DOHH2 (cell line): ENCODE measurements around the gene TRMT44.

Experiments
- H3F3A ChIP-seq: fragments of 200-600 bp; sonication (generic), shearing (Covaris generic); 2 replicates; pipeline ENCODE4 v1.6.0; 2016; ENCODE audit warnings: antibody characterized with exemption, mild to moderate bottlenecking; ENCODE audit not compliant: control insufficient read depth, insufficient read depth
- H3K27ac ChIP-seq: fragments of 200-600 bp; sonication (generic); 2 replicates; pipeline ENCODE4 v1.5.1; 2014; ENCODE audit warnings: low read depth, mild to moderate bottlenecking, low read length, moderate library complexity
- H3K27me3 ChIP-seq: fragments of 200-600 bp; sonication (generic); 2 replicates; pipeline ENCODE4 v1.6.1; 2014; ENCODE audit warnings: mild to moderate bottlenecking, low read length, mixed read lengths; ENCODE audit not compliant: control insufficient read depth
- H3K36me3 ChIP-seq: fragments of 200-600 bp; sonication (generic); 2 replicates; pipeline ENCODE4 v1.6.1; 2014; ENCODE audit warnings: mild to moderate bottlenecking, low read length, moderate library complexity, mixed read lengths; ENCODE audit not compliant: control insufficient read depth
- H3K4me1 ChIP-seq: fragments of 200-600 bp; sonication (generic); 2 replicates; pipeline ENCODE4 v1.6.1; 2014; ENCODE audit warnings: mild to moderate bottlenecking, low read length, mixed read lengths; ENCODE audit not compliant: control insufficient read depth
- H3K4me2 ChIP-seq: fragments of 200-600 bp; sonication (generic); 2 replicates; pipeline ENCODE4 v1.6.0; 2014; ENCODE audit warnings: mild to moderate bottlenecking, low read length, moderate library complexity
- H3K4me3 ChIP-seq: fragments of 200-600 bp; sonication (generic); 2 replicates; pipeline ENCODE4 v1.5.1; 2014; ENCODE audit warnings: mild to moderate bottlenecking, low read length, mixed read lengths
- H3K79me2 ChIP-seq: fragments of 200-600 bp; sonication (generic); 2 replicates; pipeline ENCODE4 v1.6.1; 2014; ENCODE audit warnings: mild to moderate bottlenecking, low read length, mixed read lengths; ENCODE audit not compliant: control insufficient read depth
- H3K9me2 ChIP-seq: fragments of 200-600 bp; sonication (generic); replicated peaks from 2 replicates; pipeline ENCODE4 v1.6.1; 2014; ENCODE audit warnings: mild to moderate bottlenecking, low read length, mixed read lengths; ENCODE audit not compliant: control insufficient read depth
- H3K9me3 ChIP-seq: fragments of 200-600 bp; sonication (generic); 2 replicates; pipeline ENCODE4 v1.6.1; 2014; ENCODE audit warnings: antibody characterized with exemption, low read length, mixed read lengths; ENCODE audit not compliant: control insufficient read depth, insufficient read depth
- H4K20me1 ChIP-seq: fragments of 200-600 bp; sonication (generic); 2 replicates; pipeline ENCODE4 v1.6.0; 2014; ENCODE audit warnings: low read depth, mild to moderate bottlenecking, antibody characterized with exemption, low read length, moderate library complexity; ENCODE audit not compliant: control insufficient read depth, insufficient read depth
- CTCF ChIP-seq: fragments of 200-600 bp; sonication (generic); IDR thresholded peaks from one replicate; pipeline ENCODE4 v1.5.1; 2014; ENCODE audit warnings: antibody characterized with exemption, mild to moderate bottlenecking, low read depth, low read length; ENCODE audit not compliant: poor library complexity, severe bottlenecking
- EZH2phosphoT487 ChIP-seq: fragments of 200-600 bp; sonication (generic); IDR thresholded peaks from 2 replicates; pipeline ENCODE4 v1.6.1; 2017; ENCODE audit warnings: borderline replicate concordance, mild to moderate bottlenecking, antibody characterized with exemption, low read length, moderate library complexity, mixed read lengths

Gene TRMT44

GRCh38 chr4:8434251-8435073, 6.1 kb upstream of the TRMT44 start:
- no peaks in the 10 kb centered on the region for H3K9me2 ChIP-seq
- H3K36me3 ChIP-seq, result peaks cover 9% of the 10 kb centered on the region
- peak overlapping the region; percentile 92 for H3K4me2 ChIP-seq
- H3F3A ChIP-seq, result peaks cover 8% of the 10 kb centered on the region
- H3K9me3 ChIP-seq, result no peaks in the 10 kb centered on the region
- peaks cover 35% of the 10 kb centered on the region for H3K4me1 ChIP-seq
- peak overlapping the region; percentile 65; the same call in 1 of the 2 replicates for H3K27ac ChIP-seq
- H3K27me3 ChIP-seq, result no peaks in the 10 kb centered on the region
- peaks cover 55% of the 10 kb centered on the region for H3K79me2 ChIP-seq
- peak overlapping the region; percentile 72 for H3K4me3 ChIP-seq
- no peak for TF ChIP-seq EZH2phosphoT487
- no peak for TF ChIP-seq CTCF
- no peaks in the 10 kb centered on the region for H4K20me1 ChIP-seq

GRCh38 chr4:8435656-8436121, 4.9 kb upstream of the TRMT44 start:
- no peaks in the 10 kb centered on the region for H3K27me3 ChIP-seq
- H3K27ac ChIP-seq, result peak overlapping the region; percentile 65
- peaks cover 8% of the 10 kb centered on the region for H3F3A ChIP-seq
- no peak for TF ChIP-seq EZH2phosphoT487
- peak; percentile 10 for TF ChIP-seq CTCF
- H3K4me3 ChIP-seq, result peak overlapping the region; percentile 72
- no peaks in the 10 kb centered on the region for H3K9me2 ChIP-seq
- H4K20me1 ChIP-seq, result no peaks in the 10 kb centered on the region
- peak overlapping the region; percentile 92 for H3K4me2 ChIP-seq
- H3K79me2 ChIP-seq, result peaks cover 66% of the 10 kb centered on the region
- H3K9me3 ChIP-seq, result no peaks in the 10 kb centered on the region
- peaks cover 13% of the 10 kb centered on the region for H3K36me3 ChIP-seq
- peaks cover 38% of the 10 kb centered on the region for H3K4me1 ChIP-seq

GRCh38 chr4:8437281-8437680, 3.3 kb upstream of the TRMT44 start:
- H3K27me3 ChIP-seq, result no peaks in the 10 kb centered on the region
- H3K4me2 ChIP-seq, result no peak overlapping the region
- peaks cover 48% of the 10 kb centered on the region for H3K4me1 ChIP-seq
- H3K27ac ChIP-seq, result no peak overlapping the region
- peaks cover 8% of the 10 kb centered on the region for H3F3A ChIP-seq
- no peak for TF ChIP-seq EZH2phosphoT487
- no peak for TF ChIP-seq CTCF
- peaks cover 82% of the 10 kb centered on the region for H3K79me2 ChIP-seq
- H3K9me3 ChIP-seq, result no peaks in the 10 kb centered on the region
- H3K9me2 ChIP-seq, result no peaks in the 10 kb centered on the region
- peaks cover 11% of the 10 kb centered on the region; the same call in 1 of the 2 replicates for H4K20me1 ChIP-seq
- H3K36me3 ChIP-seq, result peaks cover 19% of the 10 kb centered on the region
- no peak overlapping the region for H3K4me3 ChIP-seq
